HG03039 (cell line): ENCODE measurements around the gene SLC4A11.

Experiments
- ATAC-seq: cut with Tn5 transposase; IDR thresholded peaks from one replicate; pipeline ENCODE4 v1.9.1; 2021; ENCODE audit warnings: mild to moderate bottlenecking, moderate library complexity; ENCODE audit not compliant: unreplicated experiment

Gene SLC4A11

GRCh38 chr20:3247638-3248037 is 8.6 kb upstream of the SLC4A11 start:
- ATAC-seq: no peak

DNA sequence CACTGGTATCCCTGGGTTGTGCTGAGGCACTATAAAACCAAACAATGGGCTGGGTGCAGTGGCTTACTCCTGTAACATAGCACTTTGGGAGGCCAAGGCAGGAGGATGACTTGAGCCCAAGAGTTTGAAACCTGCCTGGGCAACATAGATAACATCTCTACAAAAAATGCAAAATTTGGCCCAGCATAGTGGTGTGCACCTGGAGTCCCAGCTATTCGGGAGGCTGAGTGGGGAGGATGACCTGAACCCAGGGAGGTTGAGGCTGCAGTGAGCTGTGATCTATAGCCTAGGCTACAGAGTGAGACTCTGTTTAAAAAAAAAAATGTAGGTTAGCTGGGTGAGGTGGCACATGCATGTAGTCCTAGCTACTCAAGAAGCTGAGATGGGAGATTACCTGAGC is 7.7 kb upstream of the SLC4A11 start:
- no peak for ATAC-seq

DNA sequence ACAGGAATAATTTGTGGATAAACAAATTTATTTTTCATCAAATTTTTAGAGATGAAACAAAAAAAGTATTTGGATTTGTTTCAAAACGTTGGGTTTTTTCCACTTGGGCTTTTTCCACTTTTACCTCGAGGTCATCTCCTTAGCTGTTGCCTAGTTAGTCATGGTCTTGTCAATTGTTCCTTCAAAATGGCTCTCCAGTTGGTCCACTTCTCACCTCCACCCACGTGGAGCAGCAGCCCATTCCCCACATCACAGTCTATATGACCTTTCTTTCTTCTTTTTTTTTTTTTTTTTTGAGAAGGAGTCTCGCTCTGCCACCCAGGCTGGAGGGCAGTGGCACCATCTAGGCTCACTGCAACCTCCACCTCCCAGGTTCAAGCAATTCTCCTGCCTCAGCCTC is 6.7 kb upstream of the SLC4A11 start:
- ATAC-seq: no peak

DNA sequence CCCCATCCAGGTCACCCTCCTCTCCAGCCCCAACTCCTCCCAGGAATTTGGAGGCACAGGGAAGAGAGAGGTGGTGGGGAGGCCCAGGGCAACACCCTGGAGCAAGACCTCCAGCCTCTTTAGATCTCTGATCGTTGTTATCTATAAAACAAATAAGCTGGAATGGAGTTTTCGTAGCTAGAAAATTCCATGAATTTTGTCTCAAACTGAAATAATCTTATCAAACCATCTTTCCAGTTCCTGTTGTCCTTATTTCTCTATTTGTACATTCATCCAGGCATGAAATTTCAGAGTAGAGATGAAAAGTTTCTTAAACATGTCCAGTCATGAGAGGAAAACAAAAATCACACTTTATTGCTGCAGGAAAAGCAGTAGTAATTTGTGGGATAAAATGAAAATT is 6.2 kb upstream of the SLC4A11 start:
- no peak for ATAC-seq

DNA sequence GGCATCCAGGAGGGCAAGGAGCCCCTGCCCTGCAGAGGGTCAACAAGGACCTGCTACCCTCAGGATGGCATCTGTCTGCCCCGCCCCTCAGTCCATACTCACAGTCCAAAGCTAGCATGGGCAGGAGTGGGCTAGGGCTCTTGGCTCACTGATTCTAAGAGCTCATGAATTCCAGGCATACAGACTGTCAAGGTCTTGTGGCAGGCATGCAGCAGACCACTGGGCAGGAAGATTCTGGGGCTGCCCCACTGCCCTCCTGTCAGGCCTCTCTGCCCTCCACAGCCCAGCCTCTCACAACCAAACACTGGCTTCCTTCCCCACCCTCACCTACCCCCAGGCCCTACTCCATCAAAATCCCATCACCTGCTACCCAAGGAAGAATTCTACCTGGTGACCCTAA is 5.6 kb upstream of the SLC4A11 start:
- ATAC-seq: no peak

- no peak for ATAC-seq
Measured at GRCh38 chr20:3243718-3244358, 4.8 kb upstream of the SLC4A11 start.

DNA sequence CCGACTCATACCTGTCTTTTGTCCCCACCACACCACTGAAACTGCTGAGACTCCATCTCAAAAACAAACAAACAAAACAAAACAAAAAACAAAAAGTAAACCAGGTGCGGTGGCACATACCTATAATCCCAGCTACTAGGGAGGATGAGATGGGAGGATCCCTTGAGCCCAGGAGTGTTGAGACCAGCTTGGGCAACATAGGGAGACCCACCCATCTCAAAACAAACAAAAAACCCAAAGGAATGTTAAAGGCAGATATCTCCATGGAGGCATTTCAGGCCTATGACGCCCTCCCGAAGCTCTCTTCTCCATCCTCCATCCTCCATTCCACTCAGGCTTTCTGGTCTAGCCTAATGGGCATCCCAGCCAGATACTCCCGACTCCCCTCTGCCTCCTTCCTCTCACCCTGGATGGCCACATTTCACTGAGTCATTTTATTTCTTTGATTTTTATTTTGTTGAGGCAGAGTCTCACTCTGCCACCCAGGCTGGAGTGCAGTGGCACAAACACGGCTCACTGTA is 3.2 kb upstream of the SLC4A11 start:
- ATAC-seq: no peak

DNA sequence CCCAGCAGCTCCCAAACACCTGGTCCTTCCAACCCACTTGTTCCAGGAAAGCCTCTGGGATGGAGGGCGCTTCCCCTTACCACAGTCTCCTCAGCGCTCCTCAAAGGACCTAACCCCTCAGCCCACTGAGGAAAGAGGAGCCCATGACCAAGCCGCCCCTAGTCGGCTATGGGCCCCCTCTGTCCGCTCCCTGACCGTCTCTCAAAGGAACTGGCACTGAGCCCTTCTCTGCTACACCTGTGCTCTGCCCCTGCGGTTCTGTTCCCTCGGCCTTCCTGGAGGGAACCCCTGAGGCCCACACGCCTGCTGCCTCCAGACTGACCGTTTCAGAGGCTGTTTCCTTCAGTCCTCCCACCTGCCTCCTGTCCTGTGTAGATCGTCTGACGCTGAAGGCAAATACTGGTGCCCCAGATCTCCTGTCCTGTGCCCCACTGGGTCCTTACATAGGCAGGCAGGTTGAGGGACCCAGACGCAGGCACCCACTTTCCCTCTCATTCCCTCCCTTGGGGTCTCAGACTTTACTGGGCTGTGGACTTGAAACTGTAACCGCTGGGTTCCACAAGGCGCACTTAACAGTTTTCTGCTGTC is 1.9 kb upstream of the SLC4A11 start:
- ATAC-seq: no peak

GRCh38 chr20:3239867-3240775 is 1.1 kb upstream of the SLC4A11 start:
- ATAC-seq: no peak

GRCh38 chr20:3238616-3239025 is 369 bp downstream of the SLC4A11 start:
- ATAC-seq: no peak

DNA sequence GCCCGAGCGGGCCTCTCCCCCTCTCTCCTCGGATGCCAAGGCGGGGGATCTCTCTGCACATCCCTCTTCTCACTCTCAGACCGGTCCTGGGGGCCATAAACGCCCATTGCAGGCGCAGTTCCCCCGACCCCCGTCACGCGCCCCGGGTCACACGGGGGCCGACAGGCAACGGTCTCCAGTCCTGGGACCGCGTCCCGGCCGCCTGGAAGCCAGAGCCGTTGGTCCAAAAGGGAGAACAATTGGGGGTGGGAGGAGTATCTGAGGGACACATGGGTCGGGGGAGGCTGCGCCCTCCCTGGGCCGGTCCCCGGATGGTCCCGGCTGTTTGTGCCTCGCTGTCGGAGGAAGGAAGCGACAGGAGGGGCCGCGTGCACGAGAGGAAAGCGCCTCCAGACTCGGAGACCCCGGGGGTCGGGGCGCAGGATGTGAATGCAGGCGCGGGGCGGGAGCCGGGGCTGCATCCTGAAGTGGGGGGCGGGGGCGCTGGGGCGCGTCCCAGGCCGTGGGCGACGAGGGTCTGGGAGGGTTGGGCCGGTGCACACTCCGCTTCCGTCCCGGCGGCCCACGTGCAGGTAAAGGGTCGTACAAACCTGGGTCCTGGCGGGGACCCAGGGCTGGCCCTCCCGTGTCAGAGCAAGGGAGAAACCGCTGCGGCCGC is 903 bp downstream of the SLC4A11 start:
- no peak for ATAC-seq

- no peak for ATAC-seq
Measured at GRCh38 chr20:3237011-3237957, 1.7 kb downstream of the SLC4A11 start.

DNA sequence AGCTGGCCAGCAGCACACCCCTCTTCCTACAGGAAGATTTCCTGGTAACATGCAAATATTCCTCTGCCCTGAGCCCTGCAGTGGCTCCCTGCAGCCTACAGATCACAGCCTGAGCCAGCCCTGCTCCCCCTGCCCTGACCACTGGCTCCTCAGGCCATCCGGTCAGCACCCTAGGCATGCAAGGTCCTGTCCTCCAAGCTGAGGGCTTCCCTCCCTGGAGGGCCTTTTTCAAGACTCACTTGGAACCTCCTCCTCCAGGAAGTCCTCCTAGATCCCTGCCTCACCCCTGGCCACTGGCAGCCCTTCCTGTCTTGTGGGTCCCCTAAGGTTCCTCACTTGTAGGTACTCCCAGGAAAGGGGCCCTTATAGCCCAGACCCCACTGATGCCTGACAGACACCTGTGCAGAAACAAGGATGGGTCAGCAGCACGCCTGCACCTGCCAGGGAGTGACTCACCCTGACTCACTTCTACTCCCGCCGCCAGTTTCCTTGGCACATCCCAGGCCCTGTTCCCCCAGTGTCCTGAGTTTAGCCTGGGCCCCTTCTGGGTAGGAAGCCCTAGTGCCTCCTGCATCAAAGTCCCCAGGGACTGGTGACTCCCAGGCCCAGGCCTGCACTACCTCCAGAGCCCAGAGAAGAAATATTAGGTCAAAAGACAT is 3.2 kb downstream of the SLC4A11 start:
- no peak for ATAC-seq

- ATAC-seq: no peak
Measured at GRCh38 chr20:3233991-3234498, 4.9 kb downstream of the SLC4A11 start.

DNA sequence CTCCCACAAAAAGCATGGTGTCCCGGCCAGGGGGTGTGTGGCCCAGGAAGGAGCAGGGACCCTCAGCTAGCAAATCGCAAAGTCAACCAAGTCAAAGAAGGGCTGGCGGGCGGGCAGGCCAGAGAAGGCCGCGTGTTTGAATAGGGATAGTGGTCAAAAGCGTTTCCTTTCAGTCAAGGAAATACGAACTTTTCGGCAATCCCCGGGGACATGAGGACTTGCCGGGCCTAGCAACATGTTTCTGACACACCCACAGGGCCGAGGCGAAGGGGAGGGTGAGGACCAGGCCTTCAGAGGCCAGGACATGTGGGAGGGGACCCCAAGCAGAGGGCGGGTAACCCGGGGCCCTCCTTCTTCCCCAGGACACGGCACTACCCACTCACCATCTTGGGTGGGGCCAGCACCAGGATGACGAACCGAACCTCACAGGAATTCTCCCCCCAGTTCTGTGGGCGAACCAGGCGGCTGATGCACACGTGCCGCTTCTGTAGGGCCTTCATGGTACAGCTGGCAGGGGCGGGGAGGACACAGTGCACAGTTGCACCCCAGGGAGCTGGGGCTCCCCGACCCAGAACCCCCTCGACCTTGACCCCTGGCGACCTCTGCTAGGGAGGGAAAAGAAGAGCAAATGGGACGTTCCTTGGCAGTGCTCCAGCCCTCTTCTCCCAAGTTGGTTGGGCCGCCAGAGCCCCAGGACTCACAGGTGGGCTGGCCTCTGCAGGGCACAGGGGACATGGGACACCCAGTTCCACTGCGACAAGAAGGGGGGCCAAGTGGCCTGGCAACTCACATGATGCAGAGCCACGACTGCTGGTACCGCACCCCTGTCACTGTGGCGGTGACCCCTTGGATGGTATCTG is 5.6 kb downstream of the SLC4A11 start:
- no peak for ATAC-seq

GRCh38 chr20:3231889-3232588 is 7.0 kb downstream of the SLC4A11 start:
- no peak for ATAC-seq

- no peak for ATAC-seq
Measured at GRCh38 chr20:3231116-3231515, 7.9 kb downstream of the SLC4A11 start.

DNA sequence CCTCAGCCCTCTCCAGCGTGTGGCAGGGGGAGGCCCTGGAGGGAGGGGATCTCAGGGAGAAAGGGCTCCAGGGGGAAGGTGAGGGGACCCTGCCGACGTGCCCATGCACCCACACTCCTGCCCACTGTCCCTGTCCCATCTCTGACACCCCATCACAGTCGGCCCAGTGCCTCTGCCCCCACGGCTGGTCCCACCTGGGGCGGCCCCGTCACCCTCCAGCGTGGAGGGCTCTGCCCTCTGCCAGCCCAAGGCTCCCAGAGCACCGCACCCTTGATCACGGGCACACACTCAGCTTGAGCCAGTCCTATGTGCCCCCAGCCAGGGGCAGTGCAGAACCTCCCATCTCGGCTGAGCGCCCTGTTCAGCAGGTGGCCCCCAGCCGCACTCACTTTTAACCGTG is 9.2 kb downstream of the SLC4A11 start:
- ATAC-seq: no peak
